GM13977 (cell line): ENCODE results near the gene TTC7B.

Experiments used
- DNase-seq: peaks from one replicate; pipeline ENCODE4 v3.0.0; 2012; ENCODE audit warnings: low spot score
- CTCF ChIP-seq: IDR thresholded peaks from 2 replicates; pipeline ENCODE4 v1.5.1; 2012; ENCODE audit warnings: mild to moderate bottlenecking, control low read depth; ENCODE audit not compliant: insufficient read depth; ENCODE audit errors: extremely low read depth, missing control alignments
- in situ Hi-C: fragments of 300-500 bp; cut with MboI; formaldehyde crosslinking; loops from one replicate; pipeline ENCODE4 v1.12.0; 2022; ENCODE audit warnings: low sequenced_read_pairs, low pct_unique_long_range_greater_than_20kb, mixed read lengths, inconsistent platforms; ENCODE audit not compliant: unreplicated experiment

TTC7B gene

GRCh38 chr14:90721619-90722305 is 94.5 kb downstream of the TTC7B start:
- in situ Hi-C loops: no loop called here
- no peak for DNase-seq
- TF ChIP-seq CTCF: no peak

GRCh38 chr14:90720832-90721231 is 95.4 kb downstream of the TTC7B start:
- no peak for TF ChIP-seq CTCF
- in situ Hi-C loops: no loop called here
- no peak for DNase-seq

- in situ Hi-C loops: no loop called here
- DNase-seq: no peak
- no peak for TF ChIP-seq CTCF
Measured at GRCh38 chr14:90720336-90720735, 95.9 kb downstream of the TTC7B start.

- DNase-seq: no peak
- TF ChIP-seq CTCF: no peak
- in situ Hi-C loops: no loop called here
Measured at GRCh38 chr14:90717916-90718315, 98.3 kb downstream of the TTC7B start.

- in situ Hi-C loops: no loop called here
- DNase-seq: no peak
- TF ChIP-seq CTCF: no peak
Measured at GRCh38 chr14:90715993-90716392, 100.2 kb downstream of the TTC7B start.

- in situ Hi-C loops: no loop called here
- TF ChIP-seq CTCF: no peak
- DNase-seq: no peak
Measured at GRCh38 chr14:90715495-90715894, 100.7 kb downstream of the TTC7B start.
